RPMI7951 (cell line): ENCODE results near the gene C16orf46. TPM values are rescaled to one million over a fixed set of nuclear protein-coding genes. Genes with fewer than 3 reads are reported as not detected.
"Not testable (repeated sequence)": the region's sequence is repeated elsewhere in the genome, so short reads cannot be mapped to it uniquely, and the experiment has no call there.

Source experiments
- DNase-seq: peaks from one replicate; pipeline ENCODE4 v3.0.0-alpha.2; 2012; ENCODE audit warnings: low read depth
- total RNA-seq: library from RNA; depleted of rRNA; stranded (reverse); fragments of >200 nt; shearing (Covaris generic); gene quantifications from 2 replicates; pipeline ENCODE4 v1.2.3, GENCODE V29; 2014; rRNA removed

C16orf46 gene, protein sequence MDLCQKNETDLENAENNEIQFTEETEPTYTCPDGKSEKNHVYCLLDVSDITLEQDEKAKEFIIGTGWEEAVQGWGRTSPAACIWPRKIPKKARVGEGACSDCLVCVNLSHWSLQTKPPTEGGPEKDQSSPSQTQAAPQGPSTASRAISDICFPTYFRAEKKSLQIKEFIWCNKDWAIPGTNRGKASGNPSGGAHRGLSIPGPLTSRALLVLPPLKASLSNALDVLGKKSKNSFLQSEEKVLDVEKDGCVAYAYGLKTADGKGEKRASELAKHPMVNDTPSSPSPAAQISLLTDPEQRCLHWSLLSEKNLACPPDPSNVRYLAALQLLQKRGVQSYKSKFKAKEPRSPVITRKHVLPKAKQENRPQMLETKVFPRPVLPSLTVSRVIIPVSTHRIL
- 0.60 and 4.1 TPM in 2 replicates for total RNA-seq

DNA sequence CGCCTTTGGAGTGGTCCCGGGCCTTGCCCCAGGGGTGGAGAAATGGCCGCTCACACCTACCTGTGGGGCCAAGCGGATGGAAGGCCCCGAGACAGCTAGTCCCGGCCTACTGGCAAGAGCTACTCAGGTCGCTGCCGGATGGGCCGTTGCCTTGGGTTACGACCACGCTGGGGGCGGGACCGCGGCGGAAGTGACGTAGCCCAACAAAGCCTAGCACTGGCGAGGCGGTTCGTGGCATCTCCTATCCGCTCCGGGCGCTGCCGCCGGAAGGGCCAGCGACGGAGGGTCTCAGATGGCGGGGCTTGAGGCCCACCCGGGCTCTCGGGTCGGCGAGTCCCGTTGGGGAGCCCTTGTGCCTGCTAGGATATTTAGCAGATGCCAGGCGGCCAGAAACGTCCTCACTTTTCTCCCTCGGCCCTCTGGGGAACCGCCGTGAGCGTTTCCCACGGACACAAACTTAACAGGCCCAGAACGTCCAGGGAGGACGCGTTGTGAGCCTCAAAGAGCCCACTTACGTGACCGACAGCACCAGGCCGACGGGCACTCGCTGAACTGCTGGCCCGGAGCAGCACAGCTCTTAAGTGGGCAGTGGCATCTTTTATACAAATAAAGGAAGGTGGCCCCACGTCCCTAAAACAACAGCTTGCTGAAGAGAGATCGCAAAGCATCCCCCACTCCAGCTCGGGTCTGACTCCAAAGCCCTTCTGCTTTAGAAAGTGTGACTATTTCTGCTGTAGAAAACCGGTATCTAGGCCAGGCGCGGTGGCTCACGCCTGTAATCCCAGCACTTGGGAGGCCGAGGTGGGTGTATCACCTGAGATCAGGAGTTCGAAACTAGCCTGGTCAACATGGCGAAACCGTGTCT is at the start of gene C16orf46:
TSS of gene C16orf46 (minus strand) at position 163 of the 865 bp plus-strand sequence. CDS start 13,283 bp downstream, outside the sequence.
- DNase-seq = peak; percentile 93

DNA sequence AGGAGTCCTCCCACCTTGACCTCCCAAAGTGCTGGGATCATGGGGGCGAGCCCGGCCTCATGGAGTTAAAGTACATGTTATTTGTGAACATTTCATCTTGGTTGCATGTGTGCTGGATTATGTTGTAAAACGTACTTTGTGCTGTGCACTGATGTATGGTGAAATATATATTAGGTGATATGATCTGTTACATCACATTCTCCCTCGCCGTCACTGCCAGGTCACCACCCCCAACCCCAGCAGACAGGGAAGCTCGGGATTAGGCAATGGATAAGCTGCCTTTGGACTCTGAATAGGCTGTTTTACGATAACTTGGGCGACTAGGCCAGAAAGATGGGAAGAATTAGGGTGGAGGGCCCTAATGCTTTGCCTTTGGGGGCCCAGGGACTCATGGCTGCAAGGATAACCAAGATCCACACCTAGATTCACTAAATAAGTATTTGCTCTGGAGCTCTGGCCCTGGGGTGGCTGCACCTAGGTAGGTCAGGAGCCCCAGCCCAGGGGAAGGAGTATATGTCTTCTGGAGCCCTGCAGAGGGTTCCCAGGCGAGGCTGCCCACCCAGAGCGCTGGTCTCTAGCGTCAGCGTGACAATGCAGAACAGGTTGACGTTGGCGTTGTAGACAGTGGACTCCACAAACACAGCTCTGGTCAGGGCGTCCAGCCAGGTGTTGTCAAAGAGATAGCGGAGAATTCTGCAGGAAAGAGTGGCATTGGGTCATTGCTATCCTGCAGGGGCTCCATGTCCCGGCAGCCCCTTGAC is 46.2 kb upstream of the C16orf46 start:
- no peak for DNase-seq

DNA sequence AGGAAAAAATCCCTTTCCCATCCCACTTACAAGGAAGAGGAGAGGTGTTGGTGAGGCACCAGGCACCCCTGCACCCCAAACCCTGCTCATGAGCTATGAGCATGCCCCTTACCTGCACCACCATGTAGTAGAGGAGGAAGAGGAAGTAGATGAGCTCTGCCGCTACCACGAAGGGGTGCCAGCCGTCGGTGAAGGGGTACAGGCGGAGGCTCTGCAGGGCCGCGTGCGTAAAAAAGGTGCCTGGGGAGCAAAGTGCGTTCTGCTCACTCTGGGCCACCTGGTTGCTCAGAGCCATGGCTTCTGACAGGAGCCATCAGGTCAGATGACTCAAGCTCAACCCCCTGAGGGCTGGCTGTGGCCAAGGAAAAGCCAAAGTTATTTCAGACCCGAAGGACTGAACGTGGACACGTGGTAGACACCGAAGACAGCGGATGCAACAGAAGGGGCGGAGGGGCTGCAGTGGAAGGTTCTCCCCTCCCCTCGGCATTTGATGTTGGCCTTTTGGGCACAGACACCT is 44.5 kb upstream of the C16orf46 start:
- peak; percentile 41 for DNase-seq

DNA sequence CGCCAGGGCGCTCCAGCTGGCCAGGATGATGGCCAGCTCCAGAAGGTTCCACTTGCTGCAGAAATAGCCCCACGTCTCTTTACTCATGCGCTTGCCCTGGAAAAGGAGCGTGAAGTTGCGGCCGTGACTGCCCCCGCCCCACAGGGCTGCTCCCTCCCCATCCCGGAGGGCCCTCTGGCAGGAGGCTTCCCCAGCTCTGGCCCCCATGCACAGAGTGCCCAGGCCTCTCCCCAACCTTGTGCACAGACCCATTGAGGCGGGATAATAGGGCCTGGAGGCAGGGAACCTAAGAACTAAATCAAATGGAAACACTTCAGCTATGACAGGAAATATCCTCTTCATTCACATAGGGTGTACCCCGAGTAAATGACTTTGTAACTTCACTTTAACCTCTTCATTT is 40.4 kb upstream of the C16orf46 start:
- no peak for DNase-seq

DNA sequence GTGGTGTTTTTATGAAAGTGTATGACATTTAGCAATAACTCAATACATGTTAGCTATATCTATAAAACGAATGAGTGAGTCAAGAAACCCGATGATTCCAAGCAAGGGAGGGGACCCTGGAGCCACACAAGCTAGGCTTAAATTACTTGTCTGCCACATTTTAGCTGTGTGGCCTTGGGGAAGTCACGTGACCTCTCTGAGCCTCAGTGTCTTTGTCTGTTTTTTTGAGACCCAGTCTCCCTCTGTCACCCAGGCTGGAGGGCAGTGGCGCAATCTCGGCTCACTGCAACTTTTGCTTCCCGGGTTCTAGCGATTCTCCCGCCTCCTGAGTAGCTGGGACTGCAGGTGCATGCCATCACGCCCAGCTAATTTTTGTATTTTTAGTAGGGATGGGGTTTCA is 39.2 kb upstream of the C16orf46 start:
- DNase-seq = no peak

DNA sequence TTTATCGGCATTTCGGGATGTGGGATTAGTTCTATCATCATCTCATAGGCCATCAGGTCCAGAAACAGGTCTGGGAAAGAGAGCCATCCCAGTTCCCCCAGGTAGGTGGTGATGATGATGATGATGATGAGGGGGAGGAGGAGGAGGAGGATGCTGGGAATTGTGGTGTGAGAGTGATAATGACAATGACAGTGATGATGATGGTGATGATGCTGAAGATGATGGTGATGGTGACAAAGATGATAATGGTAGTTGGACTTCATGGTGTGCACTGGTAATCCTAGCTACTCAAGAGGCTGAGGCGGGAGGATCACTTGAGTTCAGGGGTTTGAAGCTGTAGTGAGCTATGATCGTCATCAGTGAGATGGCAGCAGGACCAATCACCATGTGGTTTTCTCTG is 35.4 kb upstream of the C16orf46 start:
- DNase-seq = no peak

DNA sequence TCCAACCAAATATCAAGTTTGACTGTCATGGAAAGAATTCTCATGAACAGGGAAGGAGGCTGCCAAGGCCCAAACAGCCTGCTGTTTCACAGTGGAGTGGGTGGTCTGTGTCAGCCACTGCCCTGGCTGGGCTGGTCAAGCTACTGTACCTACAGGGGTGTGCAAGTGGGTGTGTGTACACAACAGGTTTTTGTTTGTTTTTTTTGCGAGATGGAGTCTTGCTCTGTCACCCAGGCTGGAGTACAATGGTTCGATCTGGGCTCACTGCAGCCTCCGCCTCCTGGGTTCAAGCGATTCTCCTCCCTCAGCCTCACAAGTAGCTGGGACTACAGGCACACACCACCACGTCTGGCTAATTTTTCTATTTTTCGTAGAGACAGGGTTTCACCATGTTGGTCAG is 32.2 kb upstream of the C16orf46 start:
- not testable (repeated sequence) for DNase-seq

DNA sequence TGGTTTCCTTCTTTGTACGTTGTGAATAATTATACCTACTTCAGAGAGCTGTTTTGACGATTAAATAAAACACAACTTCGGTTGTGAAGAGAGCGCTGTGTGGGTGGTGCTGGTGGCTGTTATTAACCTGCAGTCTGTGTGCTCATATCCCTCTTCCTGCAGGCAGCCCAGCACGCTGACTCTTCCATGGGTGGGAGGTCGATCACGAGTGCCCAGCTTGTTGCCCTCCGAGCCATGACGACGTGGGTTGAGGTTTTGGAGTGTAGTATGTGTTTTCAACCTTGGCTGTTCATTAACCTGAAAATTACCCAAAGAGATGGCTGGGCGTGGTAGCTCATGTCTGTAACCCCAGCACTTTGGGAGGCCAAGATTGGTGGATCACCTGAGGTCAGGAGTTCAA is 30.5 kb upstream of the C16orf46 start:
- DNase-seq = no peak

DNA sequence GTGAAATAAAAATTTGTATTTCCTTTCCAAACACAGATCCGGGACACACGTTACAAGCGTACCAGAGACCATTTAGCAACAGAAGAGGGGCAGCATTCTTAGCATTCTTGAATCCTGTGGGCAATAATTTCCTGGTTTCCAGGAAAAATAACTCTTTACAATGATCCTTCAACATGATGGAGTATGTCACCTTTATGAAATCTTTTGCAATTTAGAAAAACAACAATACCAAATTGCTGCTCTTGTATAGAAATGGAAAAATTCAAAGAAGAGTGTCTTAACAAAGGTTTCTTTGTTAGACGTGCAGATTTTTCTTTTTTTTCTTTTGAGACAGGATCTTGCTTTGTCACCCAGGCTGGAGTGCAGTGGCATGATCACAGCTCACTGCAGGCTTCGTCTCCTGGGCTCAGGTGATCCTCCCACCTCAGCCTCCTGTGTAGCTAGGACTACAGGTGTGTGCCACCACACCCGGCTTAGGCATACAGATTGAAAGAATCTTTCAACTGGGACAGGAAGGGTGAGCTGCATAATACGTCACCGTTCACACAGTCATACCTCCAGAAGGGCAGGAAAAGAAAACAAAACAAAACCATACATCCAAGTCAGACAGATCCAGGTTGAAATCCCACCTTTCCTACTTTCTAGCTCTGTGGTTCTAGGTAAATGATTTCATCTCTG is 29.9 kb upstream of the C16orf46 start:
- no peak for DNase-seq

DNA sequence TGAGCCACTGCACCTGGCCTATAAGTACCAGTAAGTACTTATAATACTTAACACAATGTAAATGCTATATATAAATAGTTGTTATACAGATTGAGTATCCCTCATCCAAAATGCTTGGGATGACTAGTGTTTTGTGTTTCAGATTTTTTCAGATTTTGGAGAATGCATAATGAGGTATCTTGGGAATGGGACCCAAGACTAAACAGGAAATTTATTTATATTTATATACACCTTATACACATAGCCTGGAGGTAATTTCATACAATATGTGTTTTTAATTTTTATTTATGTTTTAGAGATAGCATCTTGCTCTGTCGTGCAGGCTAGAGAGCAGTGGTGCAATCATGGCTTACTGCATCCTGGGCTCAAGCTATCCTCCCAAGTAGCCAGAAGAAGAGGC is 28.9 kb upstream of the C16orf46 start:
- no peak for DNase-seq

DNA sequence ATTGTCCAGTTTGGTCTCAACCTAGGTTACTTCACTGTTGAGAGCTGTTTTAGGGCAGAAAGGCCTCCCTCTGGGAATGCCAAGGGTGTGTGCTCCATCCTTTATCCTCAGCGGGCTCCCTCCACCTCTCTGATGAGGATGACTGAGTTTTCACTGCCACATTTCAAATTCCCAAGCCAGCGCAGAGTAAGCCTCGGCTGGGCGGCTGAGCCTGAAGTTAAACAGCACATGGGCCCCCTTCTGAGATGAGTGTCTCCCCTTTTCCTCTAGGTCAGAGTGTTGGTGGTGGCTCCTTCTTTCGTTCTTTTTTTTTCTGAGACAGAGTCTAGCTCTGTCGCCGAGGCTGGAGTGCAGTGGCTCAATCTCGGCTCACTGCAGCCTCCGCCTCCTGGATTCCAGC is 24.7 kb upstream of the C16orf46 start:
- DNase-seq = no peak

DNA sequence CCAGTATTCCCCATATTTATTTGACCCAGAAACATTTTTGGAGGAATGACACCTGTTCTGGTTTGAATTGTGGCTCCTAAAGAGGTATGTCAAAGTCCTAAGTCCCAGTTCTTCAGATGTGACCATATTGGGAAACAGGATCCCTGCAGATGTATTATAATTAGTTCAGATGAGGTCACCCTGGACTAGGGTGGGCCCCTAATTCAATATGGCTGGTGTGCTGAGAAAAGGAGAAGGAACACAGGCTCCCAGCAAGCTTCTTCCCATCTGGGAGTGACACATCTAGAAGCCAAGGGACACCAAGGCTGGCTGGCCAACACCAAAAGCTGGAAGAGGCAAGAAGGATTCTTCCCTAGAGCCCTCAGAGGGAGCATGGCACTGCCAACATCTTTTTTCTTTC is 22.9 kb upstream of the C16orf46 start:
- no peak for DNase-seq

DNA sequence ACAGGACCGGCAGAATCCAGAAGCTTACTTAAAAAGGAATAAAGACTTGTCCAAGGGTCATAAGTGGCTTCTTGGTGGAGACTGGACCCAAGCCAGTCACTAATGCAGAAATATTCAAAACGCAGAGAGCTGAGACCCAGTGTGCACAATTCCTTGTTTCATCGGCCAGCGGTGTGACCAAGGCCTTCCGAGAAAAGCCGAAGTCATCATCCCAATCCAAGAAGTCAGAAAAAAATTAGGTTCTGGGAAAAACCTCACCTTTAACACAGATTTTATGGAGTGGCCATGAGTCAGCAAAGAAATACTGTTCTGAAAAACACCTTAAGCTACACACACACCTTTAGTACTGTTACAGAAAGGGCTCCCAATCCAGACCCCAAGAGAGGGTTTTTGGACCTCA is 20.2 kb upstream of the C16orf46 start:
- DNase-seq = no peak

DNA sequence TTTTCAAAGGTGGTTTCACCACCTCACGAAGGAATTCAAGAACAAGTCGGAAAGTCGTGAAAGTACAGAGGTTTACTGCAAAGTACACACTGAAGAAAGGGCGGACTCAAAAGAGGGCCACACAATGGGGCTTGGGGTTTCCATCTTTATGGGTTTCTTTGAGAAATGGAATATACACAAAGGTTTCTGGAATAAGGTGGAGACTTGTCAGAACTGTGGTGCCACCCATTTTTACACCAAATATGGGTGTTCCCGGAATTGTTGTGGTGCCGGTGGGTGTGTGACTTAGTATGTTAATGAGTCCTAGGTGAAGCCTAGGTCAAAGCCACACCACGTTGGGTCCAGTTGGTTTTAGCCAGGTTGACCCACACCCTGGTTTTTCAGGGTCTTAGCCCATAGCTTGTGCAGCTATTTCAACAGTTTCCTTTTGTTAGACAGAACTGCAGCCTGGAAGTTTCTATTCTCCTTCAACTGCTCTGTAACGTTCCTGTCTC is 19.7 kb upstream of the C16orf46 start:
- DNase-seq = no peak

DNA sequence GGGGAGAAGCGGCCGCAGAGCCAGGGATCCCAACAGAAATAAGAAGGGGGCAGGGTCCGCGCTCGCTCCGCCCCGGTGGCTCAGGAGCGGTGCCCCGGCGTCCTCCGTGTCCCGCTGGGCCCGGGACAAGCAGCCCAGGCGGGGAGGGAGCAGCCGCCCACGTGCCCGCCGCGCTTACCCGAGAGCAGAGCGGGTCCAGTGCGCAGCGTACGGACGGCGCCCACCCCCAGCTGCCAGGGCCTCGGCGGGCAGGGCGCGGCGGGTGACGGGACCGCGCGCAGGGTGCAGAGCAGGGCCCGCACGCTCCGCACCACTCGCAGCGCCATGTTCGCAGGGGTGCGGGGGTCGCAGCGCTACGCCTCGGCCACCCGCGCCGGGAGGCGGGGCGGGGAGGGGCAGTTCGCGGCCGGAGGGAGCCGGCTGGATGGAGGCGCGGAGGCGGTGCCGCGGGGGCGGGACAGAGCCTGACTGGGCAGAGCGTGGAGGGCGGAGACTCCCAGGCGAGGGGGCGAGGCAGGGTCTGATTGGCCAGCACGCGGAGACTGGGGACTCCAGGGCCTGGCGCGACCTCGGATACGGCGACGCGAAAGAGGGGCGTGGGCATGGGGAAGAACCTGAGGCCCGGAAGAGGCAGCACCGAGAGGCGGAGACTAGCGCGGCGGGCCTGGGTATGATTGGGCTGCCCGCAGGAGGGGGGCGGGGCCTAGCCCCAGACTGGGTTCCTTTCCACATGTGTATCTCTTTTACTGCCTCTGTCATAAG is 19.1 kb upstream of the C16orf46 start, which contains the start of gene GCSH:
TSS of gene GCSH (minus strand) at position 443 of the 762 bp plus-strand sequence. CDS start at position 326, 117 bp downstream.
- peak; percentile 98 for DNase-seq

DNA sequence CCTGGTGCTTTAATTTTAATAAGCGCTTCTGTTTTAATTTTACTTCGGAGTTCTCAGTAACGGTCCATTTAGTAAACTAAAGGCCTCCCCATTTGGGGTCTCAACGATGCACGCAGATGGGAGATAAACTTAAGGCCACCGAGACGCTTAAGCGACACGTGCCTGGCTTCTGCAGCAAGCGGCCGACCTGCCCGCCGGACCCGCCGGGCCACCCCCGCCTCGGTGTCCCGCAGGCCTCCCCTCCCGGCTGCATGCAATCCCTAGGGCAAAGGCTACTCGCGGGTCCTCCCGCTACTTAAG is 18.6 kb upstream of the C16orf46 start:
- DNase-seq = no peak

DNA sequence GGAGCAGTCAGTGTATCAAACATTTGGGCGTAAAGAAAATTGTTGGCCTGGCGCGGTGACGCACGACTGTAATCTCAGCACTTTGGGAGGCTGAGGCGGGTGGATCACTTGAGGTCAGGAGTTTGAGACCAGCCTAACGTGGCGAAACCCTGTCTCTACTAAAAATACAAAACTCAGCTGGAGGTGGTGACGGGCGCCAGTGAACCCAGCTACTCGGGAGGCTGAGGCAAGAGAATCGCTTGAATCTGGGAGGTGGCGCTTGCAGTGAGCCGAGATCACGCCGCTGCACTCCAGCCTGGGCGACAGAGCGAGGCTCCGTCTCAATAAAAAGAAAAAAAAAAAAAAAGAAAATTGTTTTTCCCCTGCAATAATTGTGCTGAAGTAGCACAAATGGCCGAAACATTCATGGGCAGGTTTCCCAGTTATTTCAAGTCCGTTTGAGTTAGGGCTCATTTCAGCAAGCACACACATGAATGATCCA is 17.8 kb upstream of the C16orf46 start:
- DNase-seq = peak; percentile 23

DNA sequence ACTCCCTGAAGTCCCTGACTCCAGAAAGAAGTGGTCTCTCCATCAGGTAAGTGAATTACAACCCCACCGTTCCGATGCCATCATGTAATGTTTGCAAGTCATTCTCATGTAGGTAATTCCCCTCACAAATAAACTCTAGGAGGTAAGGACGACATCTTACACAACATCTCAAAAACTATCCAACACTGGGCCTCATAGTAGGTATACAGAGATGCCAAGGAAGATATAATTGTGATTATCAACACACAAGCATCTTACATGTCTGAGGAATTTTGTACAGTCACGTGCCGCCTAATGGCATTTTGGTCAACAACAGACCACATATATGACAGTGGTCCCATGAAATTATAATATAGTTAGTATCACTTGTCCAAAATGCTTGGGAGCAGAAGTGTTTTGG is 11.8 kb upstream of the C16orf46 start:
- DNase-seq = no peak

DNA sequence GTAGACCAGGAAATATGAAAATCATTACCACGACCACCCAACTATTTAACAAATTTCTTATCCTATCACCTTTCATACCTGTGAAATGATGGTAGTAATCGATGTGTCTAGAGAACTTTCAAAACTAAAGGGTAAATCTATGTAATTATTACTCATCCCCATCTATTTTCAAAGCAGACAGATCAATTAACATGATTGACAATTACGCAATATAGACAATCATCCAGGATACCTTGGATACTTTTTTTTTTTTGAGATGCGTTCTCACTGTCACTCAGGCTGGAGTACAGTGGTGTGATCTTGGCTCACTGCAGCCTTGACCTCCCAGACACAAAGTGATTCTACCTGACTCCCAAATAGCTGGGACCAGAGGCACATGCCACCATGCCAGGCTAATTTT is 4.0 kb upstream of the C16orf46 start:
- DNase-seq = no peak

DNA sequence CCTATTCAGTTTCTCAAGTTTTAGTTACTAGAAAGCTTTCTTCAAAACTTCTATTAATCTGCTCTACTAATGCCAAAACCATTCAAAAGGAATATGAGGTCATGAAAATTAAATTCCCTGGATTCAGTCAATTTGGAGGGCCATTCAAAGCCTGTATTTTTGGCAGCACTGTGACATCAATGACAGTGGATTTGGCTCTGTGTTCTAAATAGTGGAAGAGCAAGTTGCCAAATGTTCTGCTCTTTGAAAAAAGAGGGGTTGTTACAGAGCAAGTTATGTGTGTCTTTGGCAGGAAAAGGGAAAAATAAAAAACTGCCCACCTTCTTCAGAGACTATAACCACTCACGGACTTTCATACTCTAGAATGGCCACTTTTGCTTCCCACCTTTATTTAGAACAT is 3.2 kb upstream of the C16orf46 start:
- no peak for DNase-seq
